Measurements from ENCODE around the gene TIMM22.
"Not testable (repeated sequence)": the region's sequence is repeated elsewhere in the genome, so short reads cannot be mapped to it uniquely, and the experiment has no call there.

Gene TIMM22

DNA sequence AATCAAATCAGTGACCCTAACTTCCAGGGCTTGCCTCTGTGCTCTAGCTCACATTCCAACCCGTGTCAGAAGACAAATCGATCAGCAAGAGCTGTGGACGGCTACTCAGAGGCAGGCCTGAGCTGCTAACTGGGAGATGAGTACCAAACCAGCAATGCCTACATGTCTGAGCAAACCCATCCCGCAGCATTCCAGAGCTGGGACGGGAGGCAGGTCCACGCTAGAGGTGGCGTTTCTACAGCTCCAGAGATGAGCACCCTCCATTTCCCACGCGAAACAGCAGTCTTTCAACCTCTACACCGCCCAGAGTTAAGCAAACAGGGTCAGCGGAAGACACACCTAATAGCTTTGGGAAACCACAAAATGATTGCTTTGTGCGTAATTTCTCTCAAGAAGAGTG lies 23.9 kb upstream of the TIMM22 start:
- no peak for DNase-seq (ENCODE audit: low spot score)

DNA sequence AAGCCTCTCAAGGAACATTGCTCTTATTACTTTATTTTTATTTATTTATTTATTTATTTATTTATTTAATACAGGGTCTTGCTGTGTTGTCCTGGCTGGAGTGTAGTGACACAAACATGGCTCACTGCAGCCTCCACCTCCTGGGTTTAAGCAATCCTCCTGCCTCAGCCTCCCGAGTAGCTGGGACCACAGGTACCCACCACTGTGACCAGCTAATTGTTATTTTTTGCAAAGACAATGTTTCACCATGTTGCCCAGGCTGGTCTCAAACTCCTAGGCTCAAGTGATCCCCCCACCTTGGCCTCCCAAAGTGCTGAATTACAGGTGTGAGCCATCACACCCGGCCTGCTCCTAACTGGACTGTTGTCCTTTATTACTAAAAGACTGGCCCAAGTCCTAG lies 22.2 kb upstream of the TIMM22 start:
- DNase-seq (ENCODE audit: low spot score): not testable (repeated sequence)

DNA sequence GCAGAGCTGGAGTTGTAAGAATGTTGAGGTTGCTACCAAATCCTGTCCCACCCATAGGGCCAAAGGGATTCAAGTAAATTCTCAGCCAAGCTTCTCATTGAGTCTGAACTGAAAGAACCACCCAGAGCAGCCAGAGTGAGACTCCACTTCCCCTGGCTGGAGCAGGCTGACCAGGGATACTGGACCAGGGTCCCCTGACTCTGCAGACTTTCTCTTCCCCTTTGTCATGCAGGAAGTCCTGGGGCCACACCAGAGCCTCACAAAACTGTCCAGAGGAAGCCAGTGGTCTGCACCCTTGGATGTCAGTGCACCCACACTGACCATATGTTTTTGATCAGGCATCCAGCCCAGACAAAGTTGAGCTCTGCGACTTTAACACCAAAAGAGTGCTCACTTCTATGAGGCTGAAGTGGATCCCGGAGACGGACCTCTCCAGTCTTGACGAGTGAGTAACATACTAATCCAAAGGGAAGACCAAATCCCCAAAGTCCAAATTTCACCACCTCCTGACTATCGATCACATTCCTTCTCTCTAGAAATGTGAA lies 21.5 kb upstream of the TIMM22 start:
- DNase-seq (ENCODE audit: low spot score): no peak

DNA sequence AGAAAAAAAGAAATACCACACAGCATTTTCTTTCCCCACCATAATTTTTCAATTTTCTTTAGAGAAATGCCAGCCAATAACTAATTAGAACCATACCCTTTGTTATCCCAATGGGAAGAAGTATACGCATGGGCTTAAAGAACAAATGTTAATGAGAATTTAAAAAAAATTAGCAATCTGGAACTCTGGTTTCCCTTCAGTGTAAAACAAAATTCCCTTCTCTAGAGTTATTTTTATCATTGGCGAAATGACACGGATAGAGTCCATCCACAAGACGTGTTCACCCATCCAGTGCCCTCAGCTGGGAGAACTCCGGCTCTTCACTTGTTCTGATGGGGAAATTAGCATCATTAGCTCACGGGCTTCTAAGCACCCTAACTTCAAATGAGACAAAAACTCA lies 20.6 kb upstream of the TIMM22 start:
- DNase-seq (ENCODE audit: low spot score): no peak

DNA sequence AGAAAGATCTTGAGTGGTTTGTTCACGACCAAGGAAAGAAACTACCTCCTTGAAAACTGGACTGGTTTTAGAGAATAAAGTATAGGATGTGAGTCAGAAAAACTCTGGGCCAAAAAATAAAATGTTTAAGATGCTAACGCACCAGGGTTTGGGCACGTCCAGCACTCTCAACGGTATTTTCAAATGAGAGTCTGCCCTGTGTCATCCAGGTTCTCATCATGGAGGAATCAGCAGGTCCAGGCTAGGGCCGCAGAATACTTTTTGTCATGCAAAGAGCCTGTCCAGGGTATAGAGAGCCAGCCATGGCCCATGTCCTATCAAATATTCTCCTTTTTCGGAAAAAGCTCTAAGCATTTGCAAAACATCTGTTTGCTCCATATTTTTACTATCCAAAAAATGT lies 19.8 kb upstream of the TIMM22 start:
- no peak for DNase-seq (ENCODE audit: low spot score)

DNA sequence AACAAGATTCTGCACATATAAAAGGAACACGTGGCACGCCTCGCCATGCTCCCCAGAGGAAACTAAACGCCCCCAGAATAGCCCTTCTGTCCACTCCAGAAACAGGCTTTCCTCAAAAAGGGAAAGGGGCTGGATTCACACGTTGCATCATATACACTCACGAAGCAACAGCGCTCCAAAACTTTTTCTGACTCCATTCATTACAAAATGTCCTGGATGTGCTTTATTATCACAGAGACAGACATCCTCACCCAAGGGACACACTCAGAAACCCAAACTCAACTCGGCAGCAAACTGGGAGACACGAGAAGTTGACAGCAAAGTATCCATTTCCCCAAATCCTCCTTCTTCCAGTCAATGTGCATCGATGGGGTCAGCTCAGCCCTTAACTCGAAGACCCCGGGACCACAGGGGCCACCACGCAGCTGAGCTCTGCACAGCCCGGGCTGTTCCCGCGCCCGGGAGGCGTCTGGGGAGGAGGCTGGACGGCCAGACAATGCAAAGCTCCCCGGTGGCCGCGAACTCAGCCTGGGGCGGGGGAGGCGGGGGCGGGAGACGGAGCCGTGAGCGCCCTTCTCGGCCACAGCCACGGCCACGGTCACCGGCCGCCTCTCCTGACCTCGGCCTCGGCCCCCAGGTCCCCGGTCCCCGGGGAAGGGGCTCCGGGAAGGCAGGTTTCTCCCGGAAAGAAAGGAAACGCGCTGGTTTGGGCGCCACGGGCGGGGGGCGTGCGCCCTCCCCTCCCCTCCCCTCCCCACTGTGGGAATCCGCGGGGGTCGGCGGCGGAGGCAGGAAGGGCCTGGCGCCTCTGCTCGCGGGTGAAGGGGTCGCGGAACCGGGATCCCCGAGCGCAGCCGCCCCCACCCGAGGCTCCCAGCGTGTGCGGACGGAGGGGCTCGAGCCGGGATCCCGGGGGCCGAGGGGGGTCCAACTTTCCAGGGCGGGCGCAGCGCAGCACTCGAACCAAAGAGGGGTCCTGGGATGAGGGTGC lies 18.5 kb upstream of the TIMM22 start:
- DNase-seq (ENCODE audit: low spot score): peak; percentile 56

DNA sequence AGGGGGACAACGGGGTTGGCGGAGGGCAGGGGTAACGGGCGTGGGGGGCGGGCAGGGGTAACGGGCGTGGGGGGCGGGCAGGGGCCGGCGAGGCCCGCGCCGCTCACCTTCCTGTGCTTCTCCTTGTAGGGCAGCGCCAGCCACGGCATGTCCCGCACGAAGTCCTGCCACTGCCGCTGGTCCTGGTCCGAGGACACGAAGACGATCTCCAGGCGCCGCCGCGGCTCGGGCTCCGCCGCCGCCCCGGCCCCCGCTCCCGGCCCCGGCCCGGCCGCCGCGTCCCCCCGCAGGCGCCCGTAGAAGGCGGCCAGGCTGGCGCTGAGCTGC lies 17.8 kb upstream of the TIMM22 start:
- DNase-seq (ENCODE audit: low spot score): no peak

DNA sequence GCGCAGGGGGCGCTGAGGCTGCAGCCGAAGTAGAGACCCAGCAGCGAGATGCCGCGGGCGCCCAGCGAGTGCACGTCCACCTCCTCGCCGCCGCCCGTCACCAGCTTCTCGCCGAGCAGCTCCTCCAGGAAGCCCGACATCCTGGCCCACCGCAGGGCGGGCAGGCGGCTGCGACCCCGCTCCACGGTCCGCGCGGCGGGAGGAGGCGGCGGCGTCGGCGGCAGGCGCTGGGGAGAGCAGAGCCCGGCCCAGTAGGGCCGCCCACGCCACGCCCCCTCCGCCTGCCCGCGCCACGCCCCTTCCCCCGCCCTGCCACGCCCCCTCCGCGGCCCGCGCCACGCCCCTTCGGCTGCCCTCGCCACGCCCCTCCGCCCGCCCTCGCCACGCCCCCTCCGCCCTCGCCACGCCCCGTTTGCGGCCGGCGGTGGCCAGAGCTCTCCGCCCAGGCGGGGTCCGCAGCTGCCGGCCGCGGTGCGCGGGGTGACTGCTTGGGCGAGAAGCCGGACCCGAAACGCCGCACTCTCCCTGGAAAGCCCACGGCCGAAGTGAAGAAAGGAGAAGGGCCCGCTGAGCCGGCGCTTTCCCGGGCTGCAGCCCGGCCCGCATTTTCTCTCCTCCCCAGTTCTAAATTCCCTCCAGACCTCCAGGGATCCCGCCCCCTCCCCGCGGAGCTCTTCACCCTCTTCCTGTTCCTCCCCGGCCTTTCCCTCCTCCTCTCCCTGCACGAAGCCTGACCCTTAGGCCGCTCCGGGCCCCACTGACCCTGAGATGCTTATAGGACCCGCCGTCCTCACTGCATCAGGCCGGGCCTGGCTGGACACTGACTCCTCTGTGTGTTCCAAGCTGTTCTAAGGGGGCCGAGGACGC lies 17.2 kb upstream of the TIMM22 start, which contains the start of gene NXN:
Gene NXN (minus strand): TSS at position 238 of the 867 bp plus-strand sequence.
- peak; percentile 94 for DNase-seq (ENCODE audit: low spot score)

DNA sequence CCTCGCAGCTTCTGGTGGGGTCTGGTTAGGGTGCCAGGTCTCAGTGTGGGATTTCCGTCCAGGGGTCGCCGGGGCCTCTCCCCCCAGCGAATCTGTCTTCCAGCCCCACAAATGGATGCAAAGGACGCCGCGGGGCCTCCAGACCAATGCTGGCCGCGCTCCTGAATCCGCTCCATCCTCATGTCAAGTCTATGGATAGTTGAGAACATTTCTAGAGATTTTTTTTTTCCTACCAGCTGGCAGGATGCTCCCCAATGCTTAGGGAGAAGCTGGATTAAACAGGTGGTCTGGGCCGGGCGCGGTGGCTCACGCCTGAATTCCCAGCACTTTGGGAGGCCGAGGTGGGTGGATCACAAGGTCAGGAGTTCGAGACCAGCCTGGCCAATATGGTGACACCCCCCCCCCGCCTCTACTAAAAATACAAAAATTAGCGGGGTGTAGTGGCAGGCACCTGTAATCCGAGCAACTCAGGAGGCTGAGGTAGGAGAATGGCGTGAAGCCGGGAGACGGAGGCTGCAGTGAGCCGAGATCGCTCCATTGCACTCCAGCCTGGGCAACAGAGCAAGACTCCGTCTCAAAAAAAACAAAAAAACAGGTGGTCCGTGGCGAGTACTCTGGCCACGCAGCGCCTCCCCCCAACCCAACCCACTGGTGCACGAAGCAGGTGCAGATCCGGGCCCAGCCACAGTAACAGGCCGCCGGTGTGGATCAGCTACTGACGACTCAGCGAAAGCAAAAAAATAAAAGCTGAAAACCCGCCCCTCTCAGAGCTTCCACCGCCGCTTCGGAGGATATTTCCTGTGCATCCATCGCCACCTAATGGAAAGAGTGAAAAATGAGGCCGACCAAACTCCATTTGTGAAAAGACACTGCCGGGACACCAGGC lies 16.3 kb upstream of the TIMM22 start:
- DNase-seq (ENCODE audit: low spot score): peak; percentile 73

DNA sequence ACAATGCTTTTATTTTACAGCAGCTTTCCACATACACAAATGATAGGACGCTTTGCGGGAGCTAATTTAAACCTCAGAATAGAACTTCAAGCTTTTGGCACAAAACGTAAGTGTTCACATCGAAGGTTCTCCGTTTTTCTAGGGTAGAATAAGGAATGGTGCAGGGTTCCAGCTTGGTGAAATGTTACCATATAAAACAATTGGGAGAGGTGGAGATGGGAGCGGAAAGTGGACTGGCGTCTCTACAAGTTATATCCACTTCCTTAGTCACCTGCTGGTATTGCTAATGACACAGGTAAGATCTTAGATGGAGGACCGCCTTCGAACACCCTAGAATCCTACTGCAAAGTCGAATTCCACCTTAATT lies 15.7 kb upstream of the TIMM22 start:
- DNase-seq (ENCODE audit: low spot score): no peak

DNA sequence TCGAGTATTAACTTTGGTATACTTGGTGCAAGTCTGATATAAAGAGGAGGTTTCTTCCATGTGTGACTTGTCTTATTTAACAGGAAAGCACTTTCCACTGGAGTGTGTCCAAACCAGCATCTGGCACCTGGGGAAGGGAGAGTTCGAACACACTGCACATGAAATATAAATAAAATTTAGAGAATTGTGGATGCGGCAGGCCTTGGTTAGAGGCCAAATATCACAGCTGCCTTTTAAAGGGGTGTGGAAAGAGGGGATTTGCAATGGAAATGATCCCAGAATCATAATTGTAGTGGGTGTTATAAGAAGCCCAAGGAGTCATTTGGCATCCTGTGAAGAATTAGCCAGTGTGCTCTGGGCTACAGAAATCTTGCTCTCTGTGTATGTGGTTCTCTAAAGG lies 13.0 kb upstream of the TIMM22 start:
- DNase-seq (ENCODE audit: low spot score): no peak

DNA sequence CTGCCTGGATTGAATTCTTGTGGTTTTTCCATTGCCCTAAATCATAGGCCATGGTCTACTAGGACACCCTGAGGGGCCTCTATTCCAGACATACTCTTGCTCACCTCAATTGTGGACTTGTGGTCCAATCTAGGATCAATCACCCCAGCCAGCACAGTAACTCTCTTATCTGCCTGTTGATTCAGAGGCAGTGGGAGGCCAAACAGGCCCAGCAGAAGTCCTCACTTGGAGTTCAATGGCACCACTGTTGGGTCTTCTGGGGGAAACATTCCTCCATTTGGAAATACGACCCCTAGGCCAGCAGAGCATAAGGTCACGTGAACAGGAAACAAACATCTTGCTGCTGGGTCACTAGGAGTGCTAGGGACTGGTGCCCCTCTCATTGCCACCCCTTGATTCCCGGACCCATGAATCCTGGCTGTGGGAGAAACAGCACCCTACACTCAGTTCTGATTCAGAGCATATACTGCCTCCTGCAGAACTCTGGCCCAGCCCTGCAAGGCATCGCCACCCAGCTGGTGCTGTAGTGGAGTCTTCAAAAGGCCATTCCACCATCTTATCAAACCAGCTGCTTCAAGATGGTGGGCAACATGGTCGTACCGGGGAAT lies 10.5 kb upstream of the TIMM22 start:
- no peak for DNase-seq (ENCODE audit: low spot score)

DNA sequence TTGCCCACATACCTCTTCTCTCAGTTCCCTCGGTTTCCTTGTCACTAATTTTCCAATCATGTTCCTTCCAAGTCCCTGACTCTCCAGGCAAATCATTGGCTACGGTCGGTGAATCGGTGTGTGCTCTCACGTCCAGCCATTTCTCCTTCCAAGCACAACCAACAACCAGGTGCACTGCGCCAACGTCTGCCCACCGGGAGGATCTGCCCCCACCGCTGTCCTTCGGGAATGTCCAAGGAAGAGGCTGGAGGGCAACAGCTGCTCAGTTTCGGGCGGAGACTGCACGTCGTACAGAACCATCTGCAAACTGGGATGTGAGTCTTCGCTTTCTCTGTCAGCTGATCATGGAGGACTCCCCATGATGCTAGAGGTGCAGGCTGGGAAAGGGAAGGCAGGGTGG lies 9.0 kb upstream of the TIMM22 start:
- no peak for DNase-seq (ENCODE audit: low spot score)

DNA sequence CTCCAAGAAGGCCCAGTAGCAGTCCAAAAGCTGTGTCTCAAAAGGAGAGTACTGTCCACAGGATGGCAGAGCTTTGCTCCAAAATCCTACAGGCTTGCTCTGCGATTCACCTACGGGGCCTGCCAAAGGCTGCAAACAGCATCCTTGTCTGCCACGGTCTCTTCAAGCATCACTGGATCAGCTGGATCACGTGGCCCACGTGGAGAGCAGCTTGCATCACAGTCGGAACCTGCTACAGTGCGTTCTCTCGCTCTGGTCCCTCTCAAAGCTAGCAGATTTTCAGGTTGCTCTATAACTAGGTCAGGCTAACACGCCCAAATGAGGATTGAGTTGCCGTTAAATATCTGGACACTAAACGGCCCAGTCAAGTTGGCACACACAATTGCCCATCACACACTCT lies 8.4 kb upstream of the TIMM22 start:
- DNase-seq (ENCODE audit: low spot score): no peak

DNA sequence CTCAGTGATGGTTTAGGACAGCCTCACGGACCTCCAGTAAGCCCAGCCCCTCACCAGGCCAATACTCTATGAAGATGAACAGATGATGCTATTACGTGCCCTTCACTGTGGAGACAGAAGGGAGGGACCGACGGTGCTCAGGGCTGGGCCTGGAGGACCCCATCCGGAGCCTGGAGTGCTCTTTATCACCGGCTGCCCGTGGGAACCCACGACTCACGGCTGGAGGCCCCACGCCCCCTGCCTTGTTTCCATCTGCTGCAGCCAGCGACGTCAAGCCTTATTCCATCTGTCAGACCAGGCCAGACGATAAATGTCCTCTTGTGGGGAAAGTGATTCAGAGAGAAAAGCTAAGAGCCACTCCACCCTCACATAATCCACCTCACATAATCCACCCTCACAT lies 4.0 kb upstream of the TIMM22 start:
- DNase-seq (ENCODE audit: low spot score): no peak

DNA sequence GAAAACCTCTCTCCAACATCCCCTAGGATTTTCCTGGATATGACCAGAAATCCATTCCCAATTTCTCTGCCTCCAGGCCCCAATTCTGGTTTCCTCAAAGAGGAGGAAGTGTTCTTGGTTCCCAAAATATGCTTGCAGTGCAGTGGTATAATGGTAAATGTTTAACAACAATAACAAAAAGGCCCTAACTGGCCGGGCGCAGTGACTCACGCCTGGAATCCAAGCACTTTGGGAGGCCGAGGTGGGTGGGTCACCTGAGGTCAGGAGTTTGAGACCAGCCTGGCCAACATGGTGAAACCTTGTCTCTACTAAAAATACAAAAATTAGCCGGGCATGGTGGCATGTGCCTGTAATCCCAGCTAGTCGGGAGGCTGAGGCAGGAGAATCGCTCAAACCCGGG lies 1.6 kb upstream of the TIMM22 start:
- not testable (repeated sequence) for DNase-seq (ENCODE audit: low spot score)

DNA sequence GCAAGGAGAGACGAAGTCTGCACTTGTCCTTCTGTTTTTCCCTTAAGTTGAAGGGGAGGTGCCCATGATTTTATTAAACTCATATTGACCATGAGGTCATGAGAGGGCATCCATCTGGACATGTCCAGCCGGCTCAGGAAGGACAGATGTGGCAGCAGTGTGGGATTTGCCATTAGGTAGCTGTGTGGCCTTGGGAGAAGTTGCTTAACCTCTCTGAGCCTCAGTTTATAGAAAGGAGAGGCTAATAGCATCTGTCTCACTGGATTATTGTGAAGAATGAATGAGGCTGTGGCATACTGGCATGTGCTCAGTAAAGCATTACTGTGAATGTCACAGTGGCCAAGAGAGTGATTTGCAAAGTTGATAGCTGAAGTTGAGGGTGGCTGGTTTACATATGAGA lies 1.2 kb downstream of the TIMM22 start:
- no peak for DNase-seq (ENCODE audit: low spot score)

DNA sequence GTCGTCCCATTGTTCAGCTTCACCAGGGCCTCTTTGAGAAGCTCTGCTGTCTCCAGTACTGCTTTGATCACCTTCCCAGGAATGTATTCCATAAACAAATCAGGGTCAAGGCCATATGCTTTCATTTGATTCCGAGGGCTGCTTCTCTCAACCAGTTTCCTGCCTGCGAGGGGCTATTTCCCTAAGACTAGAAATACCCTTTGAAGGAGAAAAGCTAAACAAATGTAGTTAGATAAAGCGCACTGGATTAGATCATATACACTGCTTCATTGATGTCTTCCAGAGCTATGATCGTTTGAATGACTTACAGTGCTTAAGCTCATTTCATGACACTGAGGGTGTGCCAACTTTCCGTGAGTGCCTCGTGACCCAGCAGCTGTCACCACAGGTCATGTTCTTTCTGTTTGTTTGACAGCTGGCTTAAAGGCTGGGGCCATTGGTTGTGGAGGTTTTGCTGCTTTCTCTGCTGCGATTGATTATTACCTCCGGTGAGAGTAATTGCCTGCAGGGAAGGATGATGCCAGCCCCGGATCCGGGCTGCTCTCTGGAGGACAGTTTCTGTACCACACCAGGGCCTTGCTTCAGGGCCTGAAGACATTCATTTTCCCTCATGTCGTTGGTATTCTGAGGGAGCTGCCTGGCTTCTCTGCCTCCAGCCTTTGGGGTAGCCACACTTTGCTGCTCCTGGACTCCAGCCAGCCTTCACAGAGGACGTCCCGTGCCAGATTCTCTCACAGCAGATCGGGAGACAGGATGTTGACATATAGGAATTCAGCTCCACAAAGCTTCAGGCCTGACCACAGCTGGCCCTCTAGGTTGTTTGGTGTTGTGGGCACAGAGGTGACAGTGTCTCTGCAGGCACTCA lies 3.9 kb downstream of the TIMM22 start:
- no peak for DNase-seq (ENCODE audit: low spot score)

DNA sequence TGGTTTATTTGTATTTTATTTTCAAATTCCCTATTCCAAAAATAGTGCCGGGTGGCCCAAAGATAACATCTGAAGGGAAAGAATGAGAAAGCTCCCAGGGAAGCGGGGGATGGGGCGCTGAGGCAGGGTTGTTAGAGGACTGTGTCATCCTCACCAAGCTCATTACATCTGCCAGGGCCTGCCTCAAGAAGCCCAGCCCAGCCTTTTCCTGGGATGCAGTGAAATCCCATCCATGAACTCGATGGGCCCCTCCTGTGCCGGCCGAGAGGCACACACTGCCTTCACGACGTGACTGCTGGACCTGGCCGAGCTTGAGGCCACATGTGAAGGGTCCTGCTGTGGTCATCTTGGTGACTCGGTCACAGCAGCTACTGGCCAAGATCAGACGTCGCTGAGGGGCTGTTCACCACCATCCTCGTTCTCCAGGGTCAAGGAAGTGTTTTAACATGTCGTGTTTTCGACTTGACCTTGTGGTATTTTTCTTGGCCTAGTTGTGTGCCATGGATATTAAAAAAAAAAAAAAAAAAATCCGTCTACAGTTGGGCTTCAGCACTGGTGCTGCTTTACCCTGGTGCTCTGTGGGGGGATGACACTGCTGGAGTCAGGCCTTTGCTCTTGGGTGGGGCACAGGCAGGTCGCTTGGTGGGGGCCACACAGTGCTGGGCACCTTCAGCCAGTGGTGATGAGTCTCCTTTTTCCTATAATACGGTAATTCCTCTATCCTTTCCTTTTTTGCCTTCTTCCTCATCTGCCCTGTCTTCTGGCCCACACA lies 4.9 kb downstream of the TIMM22 start:
- DNase-seq (ENCODE audit: low spot score): no peak

DNA sequence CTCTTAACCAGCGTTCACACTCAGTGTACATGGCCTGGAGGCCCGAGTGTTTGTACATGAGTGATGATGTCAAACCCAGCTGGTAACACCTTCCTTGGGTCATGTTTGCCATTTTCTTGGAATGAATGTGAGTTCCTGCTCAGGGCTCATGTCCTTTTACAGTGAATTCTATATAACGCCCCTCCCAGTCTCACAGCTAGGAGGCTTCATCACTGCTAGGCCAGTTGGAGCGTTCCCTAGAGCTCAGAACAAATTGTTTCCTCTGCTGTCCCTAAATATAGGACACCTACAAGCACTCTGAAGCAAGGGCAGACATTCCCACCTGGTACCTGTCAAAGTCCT lies 5.5 kb downstream of the TIMM22 start:
- DNase-seq (ENCODE audit: low spot score): no peak

Data from D341Med (cell line).